Medulla oblongata (tissue), 1 donor: ENCODE results near the gene DCAF4.
A peak's percentile ranks its signal among the peaks of the same experiment; 100 is the strongest.

ENCODE experiments used
- DNase-seq: peaks from one replicate; pipeline ENCODE4 v3.0.0-alpha.2; 2015; ENCODE audit errors: extremely low spot score

The DCAF4 gene

GRCh38 chr14:72894623-72895378, 31.5 kb upstream of the DCAF4 start:
- peak; percentile 50 for DNase-seq

GRCh38 chr14:72898448-72898847, 27.8 kb upstream of the DCAF4 start:
- no peak for DNase-seq

- no peak for DNase-seq
Observed at GRCh38 chr14:72901361-72901760, 24.9 kb upstream of the DCAF4 start.

- no peak for DNase-seq
Observed at GRCh38 chr14:72902801-72903530, 23.3 kb upstream of the DCAF4 start.

- no peak for DNase-seq
Observed at GRCh38 chr14:72903716-72904115, 22.5 kb upstream of the DCAF4 start.

GRCh38 chr14:72904218-72904617, 22.0 kb upstream of the DCAF4 start:
- no peak for DNase-seq

GRCh38 chr14:72904840-72905561, 21.3 kb upstream of the DCAF4 start:
- peak; percentile 88 for DNase-seq

GRCh38 chr14:72906316-72906715, 19.9 kb upstream of the DCAF4 start:
- no peak for DNase-seq

- DNase-seq: no peak
Observed at GRCh38 chr14:72906879-72907278, 19.4 kb upstream of the DCAF4 start.

GRCh38 chr14:72907886-72908285, 18.4 kb upstream of the DCAF4 start:
- DNase-seq: no peak

- no peak for DNase-seq
Observed at GRCh38 chr14:72909163-72909562, 17.1 kb upstream of the DCAF4 start.

- no peak for DNase-seq
Observed at GRCh38 chr14:72913809-72914208, 12.5 kb upstream of the DCAF4 start.

- DNase-seq: peak; percentile 34
Observed at GRCh38 chr14:72916174-72916573, 10.1 kb upstream of the DCAF4 start.

GRCh38 chr14:72917094-72917802, 9.0 kb upstream of the DCAF4 start:
- DNase-seq: no peak

- DNase-seq: no peak
Observed at GRCh38 chr14:72920008-72920407, 6.3 kb upstream of the DCAF4 start.

GRCh38 chr14:72921396-72921795, 4.9 kb upstream of the DCAF4 start:
- no peak for DNase-seq

- no peak for DNase-seq
Observed at GRCh38 chr14:72924337-72924736, 1.9 kb upstream of the DCAF4 start.

GRCh38 chr14:72925171-72925759, 999 bp upstream of the DCAF4 start:
- no peak for DNase-seq

GRCh38 chr14:72925815-72926291, 411 bp upstream of the DCAF4 start:
- DNase-seq: no peak

GRCh38 chr14:72928872-72929271, 2.6 kb downstream of the DCAF4 start:
- no peak for DNase-seq

- DNase-seq: no peak
Observed at GRCh38 chr14:72929316-72930080, 3.2 kb downstream of the DCAF4 start.
